A673 (cell line): ENCODE measurements around the gene ALOX12B.

Source experiments
- CTCF ChIP-seq: fragments of 300-800, 200-600 bp; sonication (generic); conservative IDR thresholded peaks from 2 replicates; pipeline ENCODE4 v1.5.1; 2017; ENCODE audit warnings: low read depth, mild to moderate bottlenecking, antibody characterized with exemption, low read length, moderate library complexity, mixed read lengths
- EZH2 ChIP-seq: fragments of 200-600 bp; sonication (generic); IDR thresholded peaks from 2 replicates; pipeline ENCODE4 v1.6.1; 2017; ENCODE audit warnings: borderline replicate concordance, low read depth, mild to moderate bottlenecking, mixed read lengths, antibody characterized with exemption, low read length; ENCODE audit not compliant: poor library complexity, severe bottlenecking

GRCh38 chr17:8029121-8029520 is 58.4 kb downstream of the ALOX12B start:
- TF ChIP-seq CTCF (no peak), EZH2 (no peak)
